ENCODE results near the gene SEPTIN3.
"Not testable (repeated sequence)": the region's sequence is repeated elsewhere in the genome, so short reads cannot be mapped to it uniquely, and the experiment has no call there.

The SEPTIN3 gene

DNA sequence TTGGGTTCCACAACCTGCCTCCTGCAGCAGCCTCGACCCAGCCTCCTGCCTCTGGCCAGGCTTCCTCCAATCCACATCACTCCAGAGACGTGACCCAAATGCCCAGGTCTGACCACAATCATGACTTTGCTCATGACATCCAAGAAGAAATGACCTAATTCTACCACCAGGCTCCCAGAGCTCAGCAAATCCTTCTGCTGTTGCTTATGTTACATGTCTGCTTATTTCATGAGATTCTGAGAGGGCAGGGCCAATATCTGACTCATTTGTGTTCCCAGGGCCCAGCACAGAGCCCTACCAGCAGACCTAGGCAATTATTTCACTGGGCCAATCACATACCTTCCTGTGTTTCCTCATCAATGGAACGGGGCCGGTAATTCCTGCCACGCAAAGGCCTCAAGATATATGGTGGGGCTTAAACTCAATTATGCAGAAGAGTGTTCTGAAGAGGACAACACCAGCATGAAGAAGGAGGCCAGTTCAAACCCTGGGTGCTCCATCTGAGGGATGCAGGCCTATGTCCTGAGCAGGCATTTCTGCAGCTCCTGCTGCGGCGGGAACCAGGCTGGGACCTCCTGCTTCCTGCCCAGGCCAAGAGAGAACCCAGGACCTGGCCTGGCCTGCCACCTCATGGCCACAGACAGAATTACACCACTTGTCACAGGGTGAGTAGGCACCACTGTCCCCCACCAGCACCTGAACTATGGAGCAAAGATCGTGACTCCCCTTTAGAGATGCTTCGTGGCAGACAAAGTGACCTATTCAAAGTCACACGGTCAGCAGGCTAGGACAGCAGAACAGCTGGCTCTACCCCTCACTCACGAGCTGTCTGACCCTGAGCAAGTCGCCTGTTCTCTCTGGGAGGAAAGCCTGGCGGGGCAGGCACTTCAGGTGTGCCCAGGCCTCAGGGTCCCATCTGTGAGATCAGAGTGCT lies 28.1 kb upstream of the SEPTIN3 start:
- peak; percentile 65 for DNase-seq (ENCODE audit: low spot score)

GRCh38 chr22:41943661-41944209 lies 25.5 kb upstream of the SEPTIN3 start:
- DNase-seq (ENCODE audit: low spot score): no peak

- DNase-seq (ENCODE audit: low spot score): peak; percentile 73
Measured at GRCh38 chr22:41946629-41947423, 22.4 kb upstream of the SEPTIN3 start, which contains the start of gene CENPM. Gene CENPM, minus strand, starts transcription at chr22:41947152. Its CDS starts 76 bp downstream, at chr22:41947076.

- DNase-seq (ENCODE audit: low spot score): no peak
Measured at GRCh38 chr22:41947424-41948080, 21.7 kb upstream of the SEPTIN3 start.

GRCh38 chr22:41948142-41948541 lies 21.1 kb upstream of the SEPTIN3 start:
- no peak for DNase-seq (ENCODE audit: low spot score)

DNA sequence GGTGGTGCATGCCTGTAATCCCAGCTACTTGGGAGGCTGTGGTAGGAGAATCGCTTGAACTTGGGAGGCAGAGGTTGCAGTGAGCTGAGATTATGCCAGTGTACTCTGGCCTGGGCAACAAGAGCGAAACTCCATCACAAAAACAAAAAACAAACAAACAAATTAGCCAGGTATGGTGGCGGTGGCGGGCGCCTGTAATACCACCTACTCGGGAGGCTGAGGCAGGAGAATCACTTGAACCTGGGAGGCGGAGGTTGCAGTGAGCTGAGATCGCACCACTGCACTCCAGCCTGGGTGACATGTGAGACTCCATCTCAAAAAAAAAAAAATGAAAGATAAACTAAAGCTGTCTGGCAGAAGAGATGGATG lies 20.3 kb upstream of the SEPTIN3 start:
- not testable (repeated sequence) for DNase-seq (ENCODE audit: low spot score)

GRCh38 chr22:41949297-41949965 lies 19.8 kb upstream of the SEPTIN3 start:
- DNase-seq (ENCODE audit: low spot score): no peak

GRCh38 chr22:41951898-41952474 lies 17.3 kb upstream of the SEPTIN3 start, which contains the start of gene SMIM45:
Gene SMIM45, plus strand, starts transcription at chr22:41952150.
- DNase-seq (ENCODE audit: low spot score): no peak

- no peak for DNase-seq (ENCODE audit: low spot score)
Measured at GRCh38 chr22:41952713-41953112, 16.5 kb upstream of the SEPTIN3 start.

DNA sequence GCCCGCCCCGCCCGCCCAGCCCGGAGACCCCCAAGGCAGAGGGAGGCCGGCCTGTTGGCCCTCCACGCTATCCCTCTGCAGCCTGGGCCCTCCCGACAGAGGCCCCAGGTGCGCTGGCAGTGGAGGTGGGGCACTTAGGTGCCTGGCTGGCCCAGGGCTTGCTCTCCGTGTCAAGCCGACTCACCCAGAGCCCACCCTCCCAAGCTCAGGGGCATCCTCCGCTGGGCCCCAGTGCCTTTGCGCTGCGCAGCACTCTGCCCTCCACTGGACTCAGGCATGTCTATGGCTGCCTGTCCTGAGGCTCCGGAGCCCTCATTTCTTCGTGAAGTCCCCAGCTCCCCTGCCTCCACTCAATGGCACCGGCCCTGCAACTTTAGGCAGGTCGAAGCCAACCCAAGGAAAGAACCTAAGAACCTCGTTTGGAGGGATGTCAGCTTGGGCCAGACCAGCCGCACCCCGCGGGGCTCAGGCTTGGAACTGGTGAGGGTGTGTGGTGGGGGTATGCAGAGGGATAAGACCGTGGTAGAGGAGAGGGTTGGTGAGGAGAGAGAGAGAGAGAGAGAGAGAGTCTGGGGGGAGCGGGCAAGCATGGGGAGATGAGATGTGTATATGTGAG lies 11.2 kb upstream of the SEPTIN3 start:
- DNase-seq (ENCODE audit: low spot score): no peak

DNA sequence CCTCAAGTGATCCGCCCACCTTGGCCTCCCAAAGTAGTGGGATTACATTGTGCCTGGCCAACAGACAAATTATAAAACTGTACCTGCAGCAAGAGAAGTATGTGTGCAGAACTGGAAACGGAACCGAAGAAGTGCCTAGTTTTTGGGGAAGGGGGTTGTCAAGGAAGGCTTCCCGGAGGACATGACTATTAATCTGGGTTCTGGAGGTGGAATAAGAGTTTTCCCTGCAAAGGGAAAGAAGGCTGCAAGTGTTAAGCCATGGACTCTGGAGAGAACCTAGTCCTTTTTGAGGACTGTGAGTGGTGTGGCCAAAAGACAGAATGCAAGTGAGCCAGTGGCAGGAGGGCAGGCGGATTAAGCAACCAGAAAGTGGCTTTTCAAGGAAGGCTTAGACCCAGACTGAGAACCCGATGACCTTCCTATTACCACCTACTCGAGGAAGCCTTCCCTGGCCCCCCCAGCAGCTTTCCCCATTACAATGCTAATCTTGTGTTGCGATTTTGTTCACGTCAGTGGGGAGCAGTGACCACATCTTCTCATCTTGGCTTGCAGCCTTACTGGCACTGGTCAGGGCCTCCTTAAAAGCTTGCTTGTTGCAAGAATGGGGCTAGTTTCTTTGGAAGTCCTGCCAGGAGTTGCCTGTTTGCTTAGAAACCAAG lies 5.7 kb upstream of the SEPTIN3 start:
- DNase-seq (ENCODE audit: low spot score): no peak

DNA sequence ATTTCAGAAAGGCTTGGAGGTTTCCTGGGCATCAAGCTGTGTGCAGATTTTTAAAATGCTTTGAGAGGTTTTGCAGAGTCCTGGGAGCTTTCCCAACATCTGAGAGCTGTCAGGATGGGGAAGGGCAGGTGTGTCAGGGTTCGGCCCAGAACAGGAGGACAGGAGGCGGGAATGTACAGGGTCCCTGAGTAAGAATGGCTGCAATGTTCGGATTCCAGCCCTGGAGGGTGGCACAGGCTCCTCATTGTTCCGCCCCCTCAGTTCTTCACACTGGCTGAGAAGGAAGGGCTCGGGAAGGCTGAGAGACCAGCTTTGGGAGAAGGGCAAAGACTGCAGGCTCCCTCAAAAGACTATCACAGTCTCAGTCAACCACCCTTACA lies 5.1 kb upstream of the SEPTIN3 start:
- DNase-seq (ENCODE audit: low spot score): no peak

GRCh38 chr22:41966225-41966606 lies 3.0 kb upstream of the SEPTIN3 start:
- DNase-seq (ENCODE audit: low spot score): no peak

DNA sequence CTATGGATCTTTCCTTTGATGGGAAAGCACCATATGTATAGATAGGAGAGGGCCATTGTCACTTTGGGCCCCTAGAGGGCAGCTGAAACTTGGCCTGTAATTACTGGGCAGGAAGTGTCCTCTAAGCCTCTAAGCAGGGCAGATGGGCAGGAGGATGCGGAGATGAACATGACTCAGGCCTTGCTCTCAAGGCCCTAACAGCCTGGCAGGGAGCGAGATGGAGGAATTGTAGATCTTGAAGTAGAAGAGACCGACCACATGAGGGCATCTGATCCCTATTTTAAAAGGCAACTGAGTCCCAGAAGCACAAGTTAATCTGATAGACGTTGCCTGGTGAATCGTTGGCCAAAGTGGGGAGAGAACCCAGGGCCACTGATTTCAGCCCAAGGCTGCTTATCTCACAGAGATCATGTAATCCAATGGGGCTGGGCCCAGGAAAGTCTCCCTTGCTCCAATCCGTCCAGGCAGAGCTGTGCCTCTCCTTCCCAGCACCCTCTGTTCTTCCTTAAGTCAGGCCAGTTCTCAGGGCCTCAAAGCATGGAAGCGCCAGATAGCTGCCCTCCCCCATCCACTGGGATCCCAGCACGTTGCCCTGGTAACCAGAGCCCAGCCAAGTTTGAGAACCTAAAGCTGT lies 2.5 kb upstream of the SEPTIN3 start:
- no peak for DNase-seq (ENCODE audit: low spot score)

- DNase-seq (ENCODE audit: low spot score): no peak
Measured at GRCh38 chr22:41968601-41969000, 642 bp upstream of the SEPTIN3 start.

DNA sequence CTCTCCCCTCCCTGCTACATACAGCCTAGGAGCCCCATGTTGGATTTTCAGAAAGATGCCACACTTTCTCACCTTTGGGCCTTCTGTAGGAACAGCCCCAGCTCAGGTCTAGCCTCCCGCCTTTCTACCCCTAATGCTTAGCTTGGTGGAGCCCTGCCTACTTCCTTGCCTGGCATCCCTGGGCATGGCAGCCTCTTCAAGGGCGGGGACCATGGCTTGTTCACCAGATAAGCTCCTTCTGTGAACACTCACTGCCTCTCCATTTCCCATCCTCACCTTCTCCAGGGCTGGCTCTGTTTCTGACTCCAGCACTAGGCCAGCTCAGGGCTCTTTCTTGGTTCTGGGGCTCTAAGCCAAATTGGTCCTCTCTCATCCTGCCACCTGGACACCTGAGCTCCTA lies 1.4 kb downstream of the SEPTIN3 start:
- no peak for DNase-seq (ENCODE audit: low spot score)

GRCh38 chr22:41971431-41971830 lies 2.2 kb downstream of the SEPTIN3 start:
- no peak for DNase-seq (ENCODE audit: low spot score)

- no peak for DNase-seq (ENCODE audit: low spot score)
Measured at GRCh38 chr22:41974691-41975290, 5.5 kb downstream of the SEPTIN3 start.

All from HuH-7.5 (cell line).